ENCODE data around the gene MYRF. TPM values are rescaled to one million over a fixed set of nuclear protein-coding genes. Genes with fewer than 3 reads are reported as not detected.

MYRF gene
- total RNA-seq, 1 experiment from 2014 or later: 5.1 TPM

DNA sequence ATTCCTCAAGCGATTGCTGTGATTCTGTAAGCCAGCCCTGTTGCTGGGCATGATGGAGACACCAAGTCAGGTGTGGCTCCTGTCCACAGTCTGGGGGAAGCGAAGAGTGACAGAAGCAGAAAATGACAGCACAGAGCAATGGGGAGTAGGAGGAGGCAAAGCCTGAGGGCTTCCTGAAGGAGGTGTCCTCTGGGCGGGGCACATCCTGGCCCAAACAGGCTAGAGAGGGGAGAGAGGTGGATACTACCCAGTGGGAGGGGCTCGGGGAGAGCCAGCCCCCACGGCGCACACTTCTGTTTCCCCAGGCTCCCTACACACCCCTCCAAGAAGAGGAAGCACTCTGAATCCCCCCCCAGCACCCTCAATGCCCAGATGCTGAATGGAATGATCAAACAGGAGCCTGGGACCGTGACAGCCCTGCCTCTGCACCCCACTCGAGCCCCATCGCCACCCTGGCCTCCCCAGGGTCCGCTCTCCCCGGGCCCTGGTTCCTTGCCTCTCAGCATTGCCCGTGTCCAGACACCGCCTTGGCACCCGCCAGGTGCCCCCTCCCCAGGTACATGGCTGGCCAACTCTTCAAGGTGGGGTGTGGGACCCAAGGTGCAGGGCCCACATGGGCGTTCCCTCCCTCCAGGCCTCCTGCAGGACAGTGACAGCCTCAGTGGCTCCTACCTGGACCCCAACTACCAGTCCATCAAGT is 18.9 kb downstream of the MYRF start:
- Histone ChIP-seq H4K20me1 (ENCODE audit: low read length) (no peaks in the 10 kb centered on the region), H3K4me2 (ENCODE audit: low read length) (no peak overlapping the region), H3K9me3 (ENCODE audit: low read length) (no peaks in the 10 kb centered on the region), H3K4me3 (ENCODE audit: low read length) (no peak overlapping the region), H2AFZ (ENCODE audit: low read length) (no peak overlapping the region), H3K27me3 (ENCODE audit: low read length) (no peaks in the 10 kb centered on the region), H3K36me3 (ENCODE audit: low read depth, low read length) (no peaks in the 10 kb centered on the region), H3K79me2 (ENCODE audit: low read length) (no peaks in the 10 kb centered on the region), H3K27ac (ENCODE audit: low read length) (no peak overlapping the region), H3F3A (ENCODE audit: low read length, unreplicated experiment) (no peaks in the 10 kb centered on the region), H3K4me1 (ENCODE audit: insufficient read depth, low read length) (no peaks in the 10 kb centered on the region), H3K9me2 (replicated peaks; ENCODE audit: low read length) (no peaks in the 10 kb centered on the region), H3K9ac (ENCODE audit: low read length) (no peak overlapping the region)
- ChIA-PET CTCF (no interaction called here), POLR2A (ENCODE audit: unreplicated experiment) (no interaction called here)
- no TSS peak for BruUV-seq (replicated peaks)
- TF ChIP-seq, protein P1, sequence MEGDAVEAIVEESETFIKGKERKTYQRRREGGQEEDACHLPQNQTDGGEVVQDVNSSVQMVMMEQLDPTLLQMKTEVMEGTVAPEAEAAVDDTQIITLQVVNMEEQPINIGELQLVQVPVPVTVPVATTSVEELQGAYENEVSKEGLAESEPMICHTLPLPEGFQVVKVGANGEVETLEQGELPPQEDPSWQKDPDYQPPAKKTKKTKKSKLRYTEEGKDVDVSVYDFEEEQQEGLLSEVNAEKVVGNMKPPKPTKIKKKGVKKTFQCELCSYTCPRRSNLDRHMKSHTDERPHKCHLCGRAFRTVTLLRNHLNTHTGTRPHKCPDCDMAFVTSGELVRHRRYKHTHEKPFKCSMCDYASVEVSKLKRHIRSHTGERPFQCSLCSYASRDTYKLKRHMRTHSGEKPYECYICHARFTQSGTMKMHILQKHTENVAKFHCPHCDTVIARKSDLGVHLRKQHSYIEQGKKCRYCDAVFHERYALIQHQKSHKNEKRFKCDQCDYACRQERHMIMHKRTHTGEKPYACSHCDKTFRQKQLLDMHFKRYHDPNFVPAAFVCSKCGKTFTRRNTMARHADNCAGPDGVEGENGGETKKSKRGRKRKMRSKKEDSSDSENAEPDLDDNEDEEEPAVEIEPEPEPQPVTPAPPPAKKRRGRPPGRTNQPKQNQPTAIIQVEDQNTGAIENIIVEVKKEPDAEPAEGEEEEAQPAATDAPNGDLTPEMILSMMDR (conservative IDR thresholded peaks at IDR 0.05; ENCODE audit: low read depth, low read length): no peak
- TF ChIP-seq EZH2 (IDR thresholded peaks at IDR 0.05; ENCODE audit: low read length, unreplicated experiment): no peak
- no peak for TF ChIP-seq EZH2phosphoT487 (IDR thresholded peaks at IDR 0.05; ENCODE audit: borderline replicate concordance, low read length)
- no peak for DNase-seq
- intact Hi-C loops (cut with micrococcal nuclease): no loop called here
- ATAC-seq: peak; percentile 12; the same call in 1 of the 2 replicates

DNA sequence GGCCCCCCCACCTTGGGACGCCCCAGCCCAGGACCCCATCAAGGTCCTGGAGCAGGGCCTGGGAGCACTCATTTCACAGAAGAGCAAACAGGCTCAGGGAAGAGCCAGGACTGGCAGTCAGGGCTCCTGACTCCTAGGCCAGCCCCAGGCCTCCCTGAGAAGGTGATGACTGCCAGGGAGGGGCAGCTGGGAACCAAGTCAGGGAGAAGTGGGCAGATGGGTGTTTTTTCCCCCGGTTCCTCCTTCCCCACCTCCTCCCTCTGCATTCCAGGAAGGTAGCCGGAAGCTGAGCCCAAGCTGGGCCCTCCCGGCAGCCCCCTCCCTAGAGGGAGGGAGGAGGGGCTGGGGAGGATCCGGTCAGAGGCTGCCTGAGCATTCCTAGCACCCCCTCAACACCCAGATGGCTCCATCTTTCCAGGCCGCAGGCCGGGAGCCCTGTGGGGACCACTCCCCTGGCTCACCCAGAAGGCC is 19.6 kb downstream of the MYRF start:
- intact Hi-C loops (cut with micrococcal nuclease): no loop called here
- no peaks in the 10 kb centered on the region for H3K9me2 ChIP-seq (replicated peaks; ENCODE audit: low read length)
- H3K27me3 ChIP-seq (ENCODE audit: low read length): no peaks in the 10 kb centered on the region
- H3K4me1 ChIP-seq (ENCODE audit: insufficient read depth, low read length): no peaks in the 10 kb centered on the region
- no peak overlapping the region for H3K4me3 ChIP-seq (ENCODE audit: low read length)
- H4K20me1 ChIP-seq (ENCODE audit: low read length): no peaks in the 10 kb centered on the region
- DNase-seq: no peak
- CTCF ChIA-PET: no interaction called here
- no peak for ATAC-seq
- no peak overlapping the region for H2AFZ ChIP-seq (ENCODE audit: low read length)
- H3F3A ChIP-seq (ENCODE audit: low read length, unreplicated experiment): no peaks in the 10 kb centered on the region
- no peaks in the 10 kb centered on the region for H3K9me3 ChIP-seq (ENCODE audit: low read length)
- no peaks in the 10 kb centered on the region for H3K79me2 ChIP-seq (ENCODE audit: low read length)
- H3K27ac ChIP-seq (ENCODE audit: low read length): no peak overlapping the region
- H3K9ac ChIP-seq (ENCODE audit: low read length): no peak overlapping the region
- TF ChIP-seq EZH2phosphoT487 (IDR thresholded peaks at IDR 0.05; ENCODE audit: borderline replicate concordance, low read length) (no peak), EZH2 (IDR thresholded peaks at IDR 0.05; ENCODE audit: low read length, unreplicated experiment) (no peak)
- TF ChIP-seq, protein P1 (conservative IDR thresholded peaks at IDR 0.05; ENCODE audit: low read depth, low read length): no peak
- POLR2A ChIA-PET (ENCODE audit: unreplicated experiment): no interaction called here
- BruUV-seq (replicated peaks): no TSS peak
- no peaks in the 10 kb centered on the region for H3K36me3 ChIP-seq (ENCODE audit: low read depth, low read length)
- H3K4me2 ChIP-seq (ENCODE audit: low read length): no peak overlapping the region

DNA sequence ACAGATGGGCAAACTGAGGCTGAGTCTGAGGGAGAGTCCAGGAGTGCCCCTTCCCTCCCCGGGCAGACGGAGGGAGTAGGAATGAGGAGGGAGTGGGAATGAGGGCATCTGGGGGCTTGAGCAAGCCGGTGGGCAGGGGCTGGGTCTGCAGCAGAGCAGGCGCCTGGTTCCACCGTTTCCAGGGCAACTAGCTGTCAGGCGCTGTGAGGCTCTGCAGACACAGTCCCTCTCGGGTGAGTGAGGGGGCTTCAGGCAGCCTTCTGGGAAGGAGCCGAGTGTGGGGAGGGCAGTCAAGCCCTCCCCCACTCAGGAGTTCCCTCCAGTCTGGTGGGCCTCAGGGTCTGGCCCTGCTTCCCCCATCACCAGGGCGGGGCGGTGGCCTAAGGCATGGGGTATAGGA is 20.9 kb downstream of the MYRF start:
- Histone ChIP-seq H3K79me2 (ENCODE audit: low read length) (no peaks in the 10 kb centered on the region), H3K9me2 (replicated peaks; ENCODE audit: low read length) (no peaks in the 10 kb centered on the region), H4K20me1 (ENCODE audit: low read length) (no peaks in the 10 kb centered on the region), H3K27me3 (ENCODE audit: low read length) (no peaks in the 10 kb centered on the region), H3K4me2 (ENCODE audit: low read length) (no peak overlapping the region), H3K4me1 (ENCODE audit: insufficient read depth, low read length) (no peaks in the 10 kb centered on the region), H3K36me3 (ENCODE audit: low read depth, low read length) (no peaks in the 10 kb centered on the region), H3F3A (ENCODE audit: low read length, unreplicated experiment) (no peaks in the 10 kb centered on the region), H3K9ac (ENCODE audit: low read length) (no peak overlapping the region), H3K9me3 (ENCODE audit: low read length) (no peaks in the 10 kb centered on the region), H3K4me3 (ENCODE audit: low read length) (no peak overlapping the region), H3K27ac (ENCODE audit: low read length) (no peak overlapping the region), H2AFZ (ENCODE audit: low read length) (no peak overlapping the region)
- no peak for DNase-seq
- intact Hi-C loops (cut with micrococcal nuclease): no loop called here
- no peak for ATAC-seq
- ChIA-PET POLR2A (ENCODE audit: unreplicated experiment) (interaction anchor here (0.7 kb wide), 1 partner anchor 27 kb away, joined by 31 read pairs; no protein-coding TSS in a partner anchor), CTCF (no interaction called here)
- TF ChIP-seq EZH2phosphoT487 (IDR thresholded peaks at IDR 0.05; ENCODE audit: borderline replicate concordance, low read length) (no peak), EZH2 (IDR thresholded peaks at IDR 0.05; ENCODE audit: low read length, unreplicated experiment) (no peak)
- TF ChIP-seq, protein P1 (conservative IDR thresholded peaks at IDR 0.05; ENCODE audit: low read depth, low read length): no peak
- BruUV-seq (replicated peaks): no TSS peak

Measured in PC-3 (cell line).